ENCODE measurements around the gene ABCC11.

Gene ABCC11

GRCh38 chr16:48287239-48287638, 39.9 kb upstream of the ABCC11 start:
- no peak for TF ChIP-seq CTCF (IDR thresholded peaks at IDR 0.05; ENCODE audit: control extremely low read depth, extremely low read depth, low read depth, missing control alignments)
- ChIA-PET POLR2A (no interaction called here), CTCF (interaction anchor here (0.8 to 1.1 kb wide), 2 partner anchors 13 to 336 kb away, joined by 4 to 5 read pairs; no protein-coding TSS in a partner anchor)
- no peak for DNase-seq (ENCODE audit: extremely low spot score)

DNA sequence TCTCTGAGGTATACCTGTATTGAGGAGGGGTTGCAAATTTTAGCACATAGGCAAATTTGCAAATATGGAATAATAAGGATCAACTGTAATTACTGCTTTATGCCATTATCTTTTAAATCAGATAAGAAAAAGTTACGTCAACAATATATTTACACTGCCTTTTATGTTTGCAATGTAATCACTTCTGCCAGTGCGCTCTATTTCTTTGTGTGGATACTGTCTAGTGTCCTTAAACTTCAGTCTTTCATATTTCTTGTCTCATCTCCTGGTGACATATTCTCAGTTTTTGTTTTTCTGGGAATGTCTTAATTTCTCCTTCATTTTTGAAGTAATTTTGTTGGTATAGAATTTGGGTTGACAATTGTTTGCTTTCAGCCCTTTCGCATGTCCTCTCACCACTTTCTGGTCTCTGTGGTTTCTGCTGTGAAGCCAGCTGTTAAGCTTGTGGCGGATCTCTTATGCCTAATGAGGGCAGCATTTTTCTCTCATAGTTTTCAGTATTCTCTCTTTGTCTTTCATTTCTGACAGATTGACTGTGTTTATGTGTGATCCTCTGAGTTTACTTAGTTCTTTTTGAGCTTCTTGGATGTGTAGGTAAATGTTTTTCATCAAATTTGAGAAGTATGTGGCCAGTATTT, 37.6 kb upstream of the ABCC11 start:
- CTCF ChIA-PET: no interaction called here
- no peak for TF ChIP-seq CTCF (IDR thresholded peaks at IDR 0.05; ENCODE audit: control extremely low read depth, extremely low read depth, low read depth, missing control alignments)
- DNase-seq (ENCODE audit: extremely low spot score): peak; percentile 22
- POLR2A ChIA-PET: no interaction called here

GRCh38 chr16:48282636-48283263, 35.4 kb upstream of the ABCC11 start:
- DNase-seq (ENCODE audit: extremely low spot score): no peak
- POLR2A ChIA-PET: interaction anchor here (0.5 kb wide), 1 partner anchor 9 kb away, joined by 3 read pairs; no protein-coding TSS in a partner anchor
- CTCF ChIA-PET: interaction anchor here (1.3 to 1.8 kb wide), 4 partner anchors 8 to 347 kb away, joined by 3 to 7 read pairs (median 6); no protein-coding TSS in a partner anchor
- TF ChIP-seq CTCF (IDR thresholded peaks at IDR 0.05; ENCODE audit: control extremely low read depth, extremely low read depth, low read depth, missing control alignments): no peak

DNA sequence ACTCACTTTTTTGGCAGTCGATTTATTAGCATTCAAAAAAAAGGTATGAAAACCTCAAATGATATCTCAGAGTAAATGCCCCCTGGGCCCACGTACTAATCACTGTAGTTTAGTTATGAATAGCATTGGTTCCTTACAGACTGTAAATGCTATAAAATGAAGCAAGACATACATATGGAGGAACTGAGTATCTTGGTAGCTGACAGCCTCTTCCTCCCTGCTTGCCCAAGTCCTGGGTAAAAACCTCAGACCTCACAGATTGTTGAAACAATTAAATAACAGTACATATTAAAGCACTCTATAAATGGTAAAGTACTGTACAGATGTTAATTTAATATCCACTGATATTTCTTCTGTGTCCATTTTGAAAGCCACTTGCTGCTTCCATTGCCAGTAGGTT, 33.2 kb upstream of the ABCC11 start:
- POLR2A ChIA-PET: no interaction called here
- CTCF ChIA-PET: interaction anchor here (1.5 kb wide), 1 partner anchor 343 kb away, joined by 6 read pairs; no protein-coding TSS in a partner anchor

DNA sequence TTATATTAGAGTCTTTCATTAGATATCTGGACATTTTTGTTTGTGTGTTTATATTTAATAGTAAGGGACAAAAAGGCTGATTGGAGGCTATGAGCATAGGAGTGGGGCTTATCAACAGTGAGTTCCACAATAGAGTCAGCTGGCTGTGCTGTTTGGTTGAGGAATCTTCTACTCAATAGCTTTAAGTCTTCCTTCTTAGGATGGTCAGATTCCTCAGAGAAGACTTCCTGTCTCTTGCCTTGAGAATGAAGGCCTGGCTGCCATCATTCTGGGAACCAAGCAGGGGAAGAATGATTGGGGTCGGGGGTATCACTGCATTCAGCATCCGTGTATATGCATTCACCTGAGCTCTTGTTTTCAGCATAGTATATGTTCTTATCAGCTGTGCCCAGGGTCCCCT, 31.9 kb upstream of the ABCC11 start:
- CTCF ChIA-PET: interaction anchor here (1.2 to 1.6 kb wide), 4 partner anchors 11 to 344 kb away, joined by 3 to 6 read pairs (median 4); no protein-coding TSS in a partner anchor

More for the DNA sequence above, 33.2 kb upstream of the ABCC11 start:
- TF ChIP-seq CTCF (IDR thresholded peaks at IDR 0.05; ENCODE audit: control extremely low read depth, extremely low read depth, low read depth, missing control alignments): no peak
- DNase-seq (ENCODE audit: extremely low spot score): no peak

DNA sequence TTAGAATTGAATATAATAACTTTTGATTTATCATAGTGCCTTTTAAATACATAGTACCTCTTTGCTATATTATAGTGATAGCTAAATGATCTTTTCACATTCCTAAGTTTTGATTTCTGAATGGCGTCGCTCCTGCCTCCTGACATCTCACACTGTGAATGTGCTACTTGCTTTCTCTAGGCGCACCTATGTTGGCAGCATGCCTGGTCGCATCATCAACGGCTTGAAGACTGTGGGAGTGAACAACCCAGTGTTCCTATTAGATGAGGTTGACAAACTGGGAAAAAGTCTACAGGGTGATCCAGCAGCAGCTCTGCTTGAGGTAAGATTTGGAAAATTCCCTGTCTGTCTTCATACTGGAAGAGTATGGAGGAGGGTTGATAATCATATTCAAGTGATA, 29.8 kb upstream of the ABCC11 start:
- CTCF ChIA-PET: no interaction called here
- TF ChIP-seq CTCF (IDR thresholded peaks at IDR 0.05; ENCODE audit: control extremely low read depth, extremely low read depth, low read depth, missing control alignments): no peak
- POLR2A ChIA-PET: no interaction called here
- DNase-seq (ENCODE audit: extremely low spot score): no peak

More for the DNA sequence above, 31.9 kb upstream of the ABCC11 start:
- TF ChIP-seq CTCF (IDR thresholded peaks at IDR 0.05; ENCODE audit: control extremely low read depth, extremely low read depth, low read depth, missing control alignments): no peak
- POLR2A ChIA-PET: no interaction called here
- no peak for DNase-seq (ENCODE audit: extremely low spot score)
